DMS153 treated with DMSO at 0.1 percent for 48 hours (cell line): ENCODE results near the gene ETFRF1.

Source experiments
- DNase-seq: peaks from one replicate; lab custom pipeline; 2025; ENCODE audit not compliant: unreplicated experiment; lab: John Stamatoyannopoulos, UW

The ETFRF1 gene

GRCh38 chr12:25208554-25208953, 13.5 kb downstream of the ETFRF1 start:
- no peak for DNase-seq

GRCh38 chr12:25213338-25213737, 18.3 kb downstream of the ETFRF1 start:
- no peak for DNase-seq

- DNase-seq = no peak
Observed at GRCh38 chr12:25236190-25236589, 41.2 kb downstream of the ETFRF1 start.

GRCh38 chr12:25236626-25237025, 41.6 kb downstream of the ETFRF1 start:
- no peak for DNase-seq

GRCh38 chr12:25241167-25242020, 46.4 kb downstream of the ETFRF1 start:
- DNase-seq = no peak

GRCh38 chr12:25242981-25243679, 48.1 kb downstream of the ETFRF1 start:
- DNase-seq = no peak

- DNase-seq = no peak
Observed at GRCh38 chr12:25243680-25243990, 48.6 kb downstream of the ETFRF1 start.

- DNase-seq = no peak
Observed at GRCh38 chr12:25245491-25245890, 50.5 kb downstream of the ETFRF1 start.

- no peak for DNase-seq
Observed at GRCh38 chr12:25248137-25248536, 53.1 kb downstream of the ETFRF1 start.

- DNase-seq = no peak
Observed at GRCh38 chr12:25248732-25249131, 53.7 kb downstream of the ETFRF1 start.

- DNase-seq = no peak
Observed at GRCh38 chr12:25249931-25250738, 55.1 kb downstream of the ETFRF1 start.

GRCh38 chr12:25250744-25251730, 56.0 kb downstream of the ETFRF1 start, which contains the start of gene KRAS:
Gene KRAS, minus strand, starts transcription at chr12:25250929.
- peak; percentile 92 for DNase-seq

- no peak for DNase-seq
Observed at GRCh38 chr12:25251769-25252168, 56.7 kb downstream of the ETFRF1 start.

GRCh38 chr12:25252946-25253345, 57.9 kb downstream of the ETFRF1 start:
- no peak for DNase-seq

GRCh38 chr12:25253371-25254068, 58.5 kb downstream of the ETFRF1 start:
- DNase-seq = no peak

GRCh38 chr12:25254271-25254880, 59.3 kb downstream of the ETFRF1 start:
- no peak for DNase-seq
